ENCODE results near the gene PRR36.

DNA sequence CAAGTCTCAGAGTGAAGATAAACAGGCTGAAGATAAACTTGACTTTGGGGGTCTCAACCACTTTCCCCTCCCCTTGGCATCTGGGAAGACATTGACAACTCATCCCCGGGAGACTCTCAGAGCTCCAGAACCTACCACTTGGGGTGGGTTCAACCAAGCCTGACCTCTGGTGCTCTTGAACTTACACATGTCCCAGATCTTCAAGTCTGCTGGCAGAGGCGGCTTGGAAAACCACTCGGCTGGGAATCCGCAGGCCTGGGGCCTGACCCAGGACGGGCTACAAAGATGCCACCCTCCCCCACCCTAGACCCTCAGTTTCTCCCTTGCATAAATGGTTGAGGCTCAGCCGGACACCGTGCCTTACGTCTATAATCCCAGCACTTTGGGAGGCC, 14.6 kb upstream of the PRR36 start:
- TF ChIP-seq POLR2A (IDR thresholded peaks at IDR 0.05) (no peak), EP300 (IDR thresholded peaks at IDR 0.05) (no peak)
- TF ChIP-seq, protein P1, sequence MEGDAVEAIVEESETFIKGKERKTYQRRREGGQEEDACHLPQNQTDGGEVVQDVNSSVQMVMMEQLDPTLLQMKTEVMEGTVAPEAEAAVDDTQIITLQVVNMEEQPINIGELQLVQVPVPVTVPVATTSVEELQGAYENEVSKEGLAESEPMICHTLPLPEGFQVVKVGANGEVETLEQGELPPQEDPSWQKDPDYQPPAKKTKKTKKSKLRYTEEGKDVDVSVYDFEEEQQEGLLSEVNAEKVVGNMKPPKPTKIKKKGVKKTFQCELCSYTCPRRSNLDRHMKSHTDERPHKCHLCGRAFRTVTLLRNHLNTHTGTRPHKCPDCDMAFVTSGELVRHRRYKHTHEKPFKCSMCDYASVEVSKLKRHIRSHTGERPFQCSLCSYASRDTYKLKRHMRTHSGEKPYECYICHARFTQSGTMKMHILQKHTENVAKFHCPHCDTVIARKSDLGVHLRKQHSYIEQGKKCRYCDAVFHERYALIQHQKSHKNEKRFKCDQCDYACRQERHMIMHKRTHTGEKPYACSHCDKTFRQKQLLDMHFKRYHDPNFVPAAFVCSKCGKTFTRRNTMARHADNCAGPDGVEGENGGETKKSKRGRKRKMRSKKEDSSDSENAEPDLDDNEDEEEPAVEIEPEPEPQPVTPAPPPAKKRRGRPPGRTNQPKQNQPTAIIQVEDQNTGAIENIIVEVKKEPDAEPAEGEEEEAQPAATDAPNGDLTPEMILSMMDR (IDR thresholded peaks at IDR 0.05), result no peak

All from tibial nerve (tissue), 4 donors.